Hepatocyte (in vitro differentiated cells): Measurements from ENCODE around the gene ABCA2. TPM values are rescaled to one million over a fixed set of nuclear protein-coding genes. Genes with fewer than 3 reads are reported as not detected.

Source experiments
- DNase-seq: peaks from one replicate; pipeline ENCODE4 v3.0.0-alpha.2; 2016; ENCODE audit warnings: low spot score
- H2AFZ ChIP-seq: fragments of 200-600 bp; sonication (generic); 2 replicates; pipeline ENCODE4 v1.6.0; 2016; ENCODE audit warnings: antibody characterized with exemption, mild to moderate bottlenecking
- H3K27ac ChIP-seq: fragments of 200-600 bp; sonication (generic); 2 replicates; pipeline ENCODE4 v1.5.1; 2016; ENCODE audit warnings: mild to moderate bottlenecking
- H3K27me3 ChIP-seq: fragments of 200-600 bp; sonication (generic); 2 replicates; pipeline ENCODE4 v1.6.1; 2016
- H3K36me3 ChIP-seq: fragments of 200-600 bp; sonication (generic); replicated peaks from 2 replicates; pipeline ENCODE4 v1.5.1; 2016; ENCODE audit warnings: low read depth; ENCODE audit not compliant: insufficient read depth
- H3K4me1 ChIP-seq: fragments of 200-600 bp; sonication (generic); 2 replicates; pipeline ENCODE4 v1.5.1; 2016; ENCODE audit warnings: mild to moderate bottlenecking, moderate library complexity; ENCODE audit not compliant: insufficient read depth
- H3K4me2 ChIP-seq: fragments of 200-600 bp; sonication (generic); 2 replicates; pipeline ENCODE4 v1.6.0; 2016
- H3K4me3 ChIP-seq: fragments of 200-600 bp; sonication (generic); 2 replicates; pipeline ENCODE4 v1.5.1; 2016; ENCODE audit warnings: mild to moderate bottlenecking
- H3K79me2 ChIP-seq: fragments of 200-600 bp; sonication (generic); 2 replicates; pipeline ENCODE4 v1.6.0; 2017; ENCODE audit warnings: mild to moderate bottlenecking
- H3K9me2 ChIP-seq: fragments of 200-600 bp; sonication (generic); replicated peaks from 2 replicates; pipeline ENCODE4 v1.6.0; 2017; ENCODE audit warnings: mild to moderate bottlenecking; ENCODE audit not compliant: insufficient read depth
- H3K9me3 ChIP-seq: fragments of 200-600 bp; sonication (generic); 2 replicates; pipeline ENCODE4 v1.5.1; 2016; ENCODE audit warnings: low read depth, mild to moderate bottlenecking
- H4K20me1 ChIP-seq: fragments of 200-600 bp; sonication (generic); 2 replicates; pipeline ENCODE4 v1.6.0; 2016; ENCODE audit warnings: mild to moderate bottlenecking; ENCODE audit not compliant: insufficient read depth, poor library complexity, severe bottlenecking
- CTCF ChIP-seq: fragments of 200-600 bp; sonication (generic); IDR thresholded peaks from 2 replicates; pipeline ENCODE4 v1.5.1; 2016; ENCODE audit warnings: antibody characterized with exemption, mild to moderate bottlenecking; ENCODE audit not compliant: poor library complexity
- EZH2 ChIP-seq: fragments of 200-600 bp; sonication (generic); IDR thresholded peaks from 2 replicates; pipeline ENCODE4 v1.6.1; 2016; ENCODE audit warnings: antibody characterized with exemption, mild to moderate bottlenecking, borderline replicate concordance
- EZH2phosphoT487 ChIP-seq: fragments of 200-600 bp; sonication (generic); IDR thresholded peaks from one replicate; pipeline ENCODE4 v1.6.1; 2018; ENCODE audit warnings: antibody characterized with exemption, mild to moderate bottlenecking, low read depth, moderate library complexity; ENCODE audit not compliant: unreplicated experiment, severe bottlenecking
- WGBS: methylation state at CpG from one replicate; pipeline ENCODE4 v1.1.6; 2016; ENCODE audit warnings: low lambda C conversion rate; ENCODE audit errors: missing lambda C conversion rate; 5-methylcytosine and 5-hydroxymethylcytosine counted together
- polyA plus RNA-seq: library from polyadenylated mRNA; unstranded; fragments of >200 nt; fragmentation: Nextera tagmentation; extraction: Ambion mirVana; gene quantifications from 2 replicates; pipeline ENCODE4 v1.2.1, GENCODE V29; 2016
- total RNA-seq: library from RNA; depleted of rRNA; stranded (reverse); fragments of >200 nt; gene quantifications from 2 replicates; pipeline ENCODE4 v1.2.3, GENCODE V29; 2014

The ABCA2 gene
- total and polyA plus RNA-seq, 2 experiments from 2014 or later: 14.6 to 15.6 TPM

DNA sequence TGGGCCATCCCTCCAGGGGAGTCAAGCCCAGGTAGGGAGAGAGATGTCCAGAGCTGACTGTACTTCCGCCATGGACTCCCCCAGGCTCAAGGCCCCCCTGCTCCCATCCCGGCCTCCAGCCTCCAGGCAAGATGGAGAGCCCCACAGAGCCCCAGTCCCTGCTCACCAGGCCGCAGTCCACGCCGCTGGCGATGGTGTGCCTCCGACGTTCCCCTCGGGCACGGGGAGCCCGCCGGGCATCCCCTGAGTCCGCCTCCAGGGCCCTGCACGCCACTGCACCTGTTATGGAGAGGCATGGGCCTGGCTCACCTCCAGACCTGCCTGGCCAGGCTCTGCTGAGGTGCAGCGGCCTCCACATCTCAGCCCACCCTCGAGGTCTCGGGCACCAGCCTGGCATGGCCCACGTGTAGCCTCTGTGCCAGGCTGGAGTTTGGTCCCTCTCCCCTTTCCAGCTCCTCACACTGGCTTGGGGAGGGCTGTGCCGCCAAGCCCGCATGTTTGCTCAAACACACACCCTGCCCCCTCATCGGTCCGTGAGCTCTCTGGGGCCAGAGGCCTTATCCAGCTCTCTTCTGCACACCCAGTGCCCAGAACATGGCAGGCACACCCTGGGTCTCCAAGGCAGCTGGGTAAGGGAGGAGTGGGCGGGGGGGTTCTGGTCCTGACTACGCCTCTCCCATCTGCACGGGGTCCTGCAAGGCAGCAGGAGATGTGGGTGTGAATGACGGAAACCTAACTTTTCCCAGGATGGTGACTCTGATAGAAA is 38.2 kb upstream of the ABCA2 start:
- H3K4me2 ChIP-seq: no peak overlapping the region
- H3K27me3 ChIP-seq: no peaks in the 10 kb centered on the region
- TF ChIP-seq CTCF: no peak
- TF ChIP-seq EZH2phosphoT487: no peak
- TF ChIP-seq EZH2: no peak
- no peaks in the 10 kb centered on the region for H3K9me3 ChIP-seq
- H3K4me3 ChIP-seq: no peak overlapping the region
- 91% methylated on average over 24 of the region's 26 CpGs for WGBS
- no peak overlapping the region for H3K27ac ChIP-seq
- no peaks in the 10 kb centered on the region for H3K36me3 ChIP-seq
- no peak overlapping the region for H2AFZ ChIP-seq
- H3K9me2 ChIP-seq: no peaks in the 10 kb centered on the region
- H3K79me2 ChIP-seq: no peaks in the 10 kb centered on the region
- peaks cover 3% of the 10 kb centered on the region for H3K4me1 ChIP-seq
- H4K20me1 ChIP-seq: no peaks in the 10 kb centered on the region
- no peak for DNase-seq

DNA sequence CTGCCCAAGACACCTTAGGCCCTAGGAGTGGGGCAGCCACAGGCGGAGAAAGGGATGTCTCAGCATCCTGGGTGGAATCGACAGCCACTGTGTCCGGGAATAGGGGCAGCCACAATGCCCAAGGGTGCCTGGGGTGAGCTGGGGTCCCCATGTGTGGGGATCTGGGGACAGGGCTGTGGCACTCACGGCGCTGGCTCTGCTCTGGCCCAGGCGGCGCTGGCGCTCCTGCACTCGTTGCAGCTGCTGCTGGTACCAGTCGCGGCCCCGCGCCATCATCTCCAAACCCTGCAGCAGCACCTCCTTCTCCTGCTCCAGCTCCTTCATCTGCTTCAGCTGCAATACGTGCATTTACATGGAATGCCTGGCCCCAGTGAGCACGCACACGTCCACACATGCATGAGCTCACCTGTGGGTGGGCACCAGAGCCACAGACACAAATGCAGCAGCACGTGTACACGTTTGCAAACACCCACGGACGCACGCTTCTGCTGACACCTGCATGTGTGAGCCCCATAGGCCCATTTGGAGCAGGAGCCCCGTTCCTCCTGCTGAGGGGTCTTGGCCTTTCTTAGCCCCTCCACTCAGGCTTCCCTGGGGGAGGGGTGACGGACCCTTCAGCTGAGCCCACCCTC is 37.4 kb upstream of the ABCA2 start:
- Histone ChIP-seq H3K4me2 (no peak overlapping the region), H3K4me1 (peaks cover 3% of the 10 kb centered on the region), H3K27me3 (no peaks in the 10 kb centered on the region), H2AFZ (no peak overlapping the region), H3K9me3 (no peaks in the 10 kb centered on the region), H3K4me3 (no peak overlapping the region), H3K36me3 (no peaks in the 10 kb centered on the region), H3K9me2 (no peaks in the 10 kb centered on the region), H3K79me2 (no peaks in the 10 kb centered on the region), H4K20me1 (no peaks in the 10 kb centered on the region), H3K27ac (no peak overlapping the region)
- 96% methylated on average over 23 of the region's 23 CpGs for WGBS
- no peak for TF ChIP-seq CTCF
- TF ChIP-seq EZH2phosphoT487: no peak
- no peak for DNase-seq

DNA sequence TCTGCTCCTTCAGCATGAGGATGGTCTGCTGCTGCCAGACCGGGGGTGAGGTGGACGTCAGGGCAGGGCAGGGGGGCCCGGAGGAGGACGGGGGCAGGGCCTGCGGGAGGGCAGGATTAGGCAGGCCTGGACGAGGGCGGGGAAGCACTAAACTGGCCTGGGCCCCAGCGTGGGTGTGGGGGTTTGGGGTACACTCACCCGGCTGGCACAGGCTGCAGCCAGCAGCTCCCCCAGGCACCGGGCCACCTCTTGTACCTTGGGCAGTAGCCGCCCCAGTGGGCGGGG is 36.8 kb upstream of the ABCA2 start:
- Histone ChIP-seq H3K4me2 (no peak overlapping the region), H3K4me3 (no peak overlapping the region), H3K4me1 (peaks cover 3% of the 10 kb centered on the region), H3K27ac (no peak overlapping the region), H3K27me3 (no peaks in the 10 kb centered on the region), H3K79me2 (no peaks in the 10 kb centered on the region), H3K36me3 (no peaks in the 10 kb centered on the region), H3K9me3 (no peaks in the 10 kb centered on the region), H4K20me1 (no peaks in the 10 kb centered on the region), H2AFZ (no peak overlapping the region), H3K9me2 (no peaks in the 10 kb centered on the region)
- 95% methylated on average over 4 of the region's 12 CpGs for WGBS
- no peak for TF ChIP-seq EZH2phosphoT487
- TF ChIP-seq EZH2: no peak
- TF ChIP-seq CTCF: no peak
- DNase-seq: no peak
